ENCODE data around the gene UBIAD1.
"Not testable (repeated sequence)": the region's sequence is repeated elsewhere in the genome, so short reads cannot be mapped to it uniquely, and the experiment has no call there.

The UBIAD1 gene

GRCh38 chr1:11273595-11274234, 717 bp downstream of the UBIAD1 start:
- in situ Hi-C loops (cut with HindIII; ENCODE audit: low pct_ligation_motif_present, low pct_unique_long_range_greater_than_20kb, low sequenced_read_pairs): no loop called here
- peak; percentile 6 for DNase-seq

- in situ Hi-C loops (cut with HindIII; ENCODE audit: low pct_ligation_motif_present, low pct_unique_long_range_greater_than_20kb, low sequenced_read_pairs): no loop called here
- DNase-seq: no peak
Observed at GRCh38 chr1:11279152-11279551, 6.2 kb downstream of the UBIAD1 start.

- DNase-seq: no peak
Observed at GRCh38 chr1:11279630-11280029, 6.6 kb downstream of the UBIAD1 start.

GRCh38 chr1:11280719-11281376, 7.8 kb downstream of the UBIAD1 start:
- no peak for DNase-seq
- in situ Hi-C loops (cut with HindIII; ENCODE audit: low pct_ligation_motif_present, low pct_unique_long_range_greater_than_20kb, low sequenced_read_pairs): no loop called here

More at GRCh38 chr1:11279630-11280029, 6.6 kb downstream of the UBIAD1 start:
- in situ Hi-C loops (cut with HindIII; ENCODE audit: low pct_ligation_motif_present, low pct_unique_long_range_greater_than_20kb, low sequenced_read_pairs): no loop called here

GRCh38 chr1:11281518-11282331, 8.7 kb downstream of the UBIAD1 start:
- no peak for DNase-seq
- in situ Hi-C loops (cut with HindIII; ENCODE audit: low pct_ligation_motif_present, low pct_unique_long_range_greater_than_20kb, low sequenced_read_pairs): no loop called here

- in situ Hi-C loops (cut with HindIII; ENCODE audit: low pct_ligation_motif_present, low pct_unique_long_range_greater_than_20kb, low sequenced_read_pairs): no loop called here
- DNase-seq: no peak
Observed at GRCh38 chr1:11283151-11283550, 10.2 kb downstream of the UBIAD1 start.

GRCh38 chr1:11284784-11285183, 11.8 kb downstream of the UBIAD1 start:
- no peak for DNase-seq
- in situ Hi-C loops (cut with HindIII; ENCODE audit: low pct_ligation_motif_present, low pct_unique_long_range_greater_than_20kb, low sequenced_read_pairs): no loop called here

- in situ Hi-C loops (cut with HindIII; ENCODE audit: low pct_ligation_motif_present, low pct_unique_long_range_greater_than_20kb, low sequenced_read_pairs): no loop called here
- DNase-seq: peak; percentile 33
Observed at GRCh38 chr1:11285883-11286734, 13.1 kb downstream of the UBIAD1 start.

- DNase-seq: no peak
- in situ Hi-C loops (cut with HindIII; ENCODE audit: low pct_ligation_motif_present, low pct_unique_long_range_greater_than_20kb, low sequenced_read_pairs): no loop called here
Observed at GRCh38 chr1:11286735-11287410, 13.9 kb downstream of the UBIAD1 start.

- in situ Hi-C loops (cut with HindIII; ENCODE audit: low pct_ligation_motif_present, low pct_unique_long_range_greater_than_20kb, low sequenced_read_pairs): no loop called here
- DNase-seq: no peak
Observed at GRCh38 chr1:11289064-11289463, 16.1 kb downstream of the UBIAD1 start.

- DNase-seq: no peak
- in situ Hi-C loops (cut with HindIII; ENCODE audit: low pct_ligation_motif_present, low pct_unique_long_range_greater_than_20kb, low sequenced_read_pairs): no loop called here
Observed at GRCh38 chr1:11291049-11291448, 18.1 kb downstream of the UBIAD1 start.

GRCh38 chr1:11293856-11294255, 20.9 kb downstream of the UBIAD1 start:
- in situ Hi-C loops (cut with HindIII; ENCODE audit: low pct_ligation_motif_present, low pct_unique_long_range_greater_than_20kb, low sequenced_read_pairs): no loop called here

GRCh38 chr1:11294951-11295350, 22.0 kb downstream of the UBIAD1 start:
- in situ Hi-C loops (cut with HindIII; ENCODE audit: low pct_ligation_motif_present, low pct_unique_long_range_greater_than_20kb, low sequenced_read_pairs): no loop called here

More at GRCh38 chr1:11293856-11294255, 20.9 kb downstream of the UBIAD1 start:
- no peak for DNase-seq

GRCh38 chr1:11295905-11296304, 22.9 kb downstream of the UBIAD1 start:
- DNase-seq: no peak
- in situ Hi-C loops (cut with HindIII; ENCODE audit: low pct_ligation_motif_present, low pct_unique_long_range_greater_than_20kb, low sequenced_read_pairs): no loop called here

More at GRCh38 chr1:11294951-11295350, 22.0 kb downstream of the UBIAD1 start:
- DNase-seq: no peak

- in situ Hi-C loops (cut with HindIII; ENCODE audit: low pct_ligation_motif_present, low pct_unique_long_range_greater_than_20kb, low sequenced_read_pairs); DNase-seq: not testable (repeated sequence)
Observed at GRCh38 chr1:11297774-11298173, 24.8 kb downstream of the UBIAD1 start.

GRCh38 chr1:11298390-11299224, 25.6 kb downstream of the UBIAD1 start:
- no peak for DNase-seq
- in situ Hi-C loops (cut with HindIII; ENCODE audit: low pct_ligation_motif_present, low pct_unique_long_range_greater_than_20kb, low sequenced_read_pairs): no loop called here

GRCh38 chr1:11299225-11299574, 26.2 kb downstream of the UBIAD1 start:
- in situ Hi-C loops (cut with HindIII; ENCODE audit: low pct_ligation_motif_present, low pct_unique_long_range_greater_than_20kb, low sequenced_read_pairs): no loop called here
- no peak for DNase-seq
